ENCODE results near the gene SSTR4. TPM values are rescaled to one million over a fixed set of nuclear protein-coding genes. Genes with fewer than 3 reads are reported as not detected.

Gene SSTR4
- total RNA-seq, 1 experiment from 2014 or later = not detected

DNA sequence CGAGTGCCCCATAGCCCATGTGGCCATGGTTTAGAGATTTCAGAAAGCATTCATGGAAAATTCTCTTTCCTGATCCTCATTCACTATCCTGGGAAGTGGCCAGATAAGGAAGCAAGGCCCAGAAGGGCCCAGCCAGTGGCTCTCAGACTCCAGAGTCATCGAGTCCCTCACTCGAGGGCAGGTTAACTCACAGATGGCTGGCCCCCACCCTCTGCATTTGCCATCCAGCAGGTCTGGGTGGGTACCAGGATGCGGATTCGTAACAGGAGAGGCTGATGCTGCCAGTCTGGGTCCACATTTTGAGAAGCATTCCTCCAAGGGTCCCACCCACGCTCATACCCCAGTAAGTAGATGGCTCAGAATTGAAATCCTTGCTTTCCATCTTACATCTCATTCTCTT is 3.8 kb upstream of the SSTR4 start:
- H3K9me2 ChIP-seq (ENCODE audit: insufficient read depth) = no peaks in the 10 kb centered on the region
- CTCF ChIA-PET = no interaction called here
- DNase-seq (ENCODE audit: low read depth, low spot score) (no peak), ATAC-seq (no peak)
- H3K4me3 ChIP-seq (replicated peaks in 1 of 2; ENCODE audit: low read depth in 1 of 2, low read length in 2 of 2) = no peak overlapping the region
- H3K27ac ChIP-seq (ENCODE audit: low read depth, low read length) = no peak overlapping the region
- no TSS peak for BruUV-seq (replicated peaks)
- no peaks in the 10 kb centered on the region for H3K9me3 ChIP-seq (ENCODE audit: control insufficient read depth in 1 of 2, insufficient read depth in 1 of 2, low read depth in 1 of 2, low read length in 2 of 2)
- TF ChIP-seq EZH2 (IDR thresholded peaks at IDR 0.05) (no peak), EZH2phosphoT487 (IDR thresholded peaks at IDR 0.05; ENCODE audit: borderline replicate concordance) (no peak), SIN3A (IDR thresholded peaks at IDR 0.05; ENCODE audit: low read depth) (no peak), POLR2A (IDR thresholded peaks at IDR 0.05; ENCODE audit: borderline replicate concordance, extremely low read depth, insufficient read depth, insufficient read length) (no peak), RAD21 (IDR thresholded peaks at IDR 0.05; ENCODE audit: low read depth) (no peak), CEBPB (IDR thresholded peaks at IDR 0.05; ENCODE audit: low read depth) (no peak), YY1 (IDR thresholded peaks at IDR 0.05; ENCODE audit: extremely low read depth, insufficient replicate concordance, low read depth, low read length) (no peak)
- TF ChIP-seq, protein P1, sequence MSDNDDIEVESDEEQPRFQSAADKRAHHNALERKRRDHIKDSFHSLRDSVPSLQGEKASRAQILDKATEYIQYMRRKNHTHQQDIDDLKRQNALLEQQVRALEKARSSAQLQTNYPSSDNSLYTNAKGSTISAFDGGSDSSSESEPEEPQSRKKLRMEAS (IDR thresholded peaks at IDR 0.05) = no peak
- TF ChIP-seq, protein P2, sequence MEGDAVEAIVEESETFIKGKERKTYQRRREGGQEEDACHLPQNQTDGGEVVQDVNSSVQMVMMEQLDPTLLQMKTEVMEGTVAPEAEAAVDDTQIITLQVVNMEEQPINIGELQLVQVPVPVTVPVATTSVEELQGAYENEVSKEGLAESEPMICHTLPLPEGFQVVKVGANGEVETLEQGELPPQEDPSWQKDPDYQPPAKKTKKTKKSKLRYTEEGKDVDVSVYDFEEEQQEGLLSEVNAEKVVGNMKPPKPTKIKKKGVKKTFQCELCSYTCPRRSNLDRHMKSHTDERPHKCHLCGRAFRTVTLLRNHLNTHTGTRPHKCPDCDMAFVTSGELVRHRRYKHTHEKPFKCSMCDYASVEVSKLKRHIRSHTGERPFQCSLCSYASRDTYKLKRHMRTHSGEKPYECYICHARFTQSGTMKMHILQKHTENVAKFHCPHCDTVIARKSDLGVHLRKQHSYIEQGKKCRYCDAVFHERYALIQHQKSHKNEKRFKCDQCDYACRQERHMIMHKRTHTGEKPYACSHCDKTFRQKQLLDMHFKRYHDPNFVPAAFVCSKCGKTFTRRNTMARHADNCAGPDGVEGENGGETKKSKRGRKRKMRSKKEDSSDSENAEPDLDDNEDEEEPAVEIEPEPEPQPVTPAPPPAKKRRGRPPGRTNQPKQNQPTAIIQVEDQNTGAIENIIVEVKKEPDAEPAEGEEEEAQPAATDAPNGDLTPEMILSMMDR (IDR thresholded peaks at IDR 0.05 in 2 of 3, conservative IDR thresholded peaks at IDR 0.05 in 1 of 3; ENCODE audit: borderline replicate concordance in 1 of 3, insufficient read depth in 1 of 3, low read depth in 2 of 3, low read length in 2 of 3) = no peak
- TF ChIP-seq, protein P3, sequence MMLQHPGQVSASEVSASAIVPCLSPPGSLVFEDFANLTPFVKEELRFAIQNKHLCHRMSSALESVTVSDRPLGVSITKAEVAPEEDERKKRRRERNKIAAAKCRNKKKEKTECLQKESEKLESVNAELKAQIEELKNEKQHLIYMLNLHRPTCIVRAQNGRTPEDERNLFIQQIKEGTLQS (IDR thresholded peaks at IDR 0.05) = no peak
- H3K79me2 ChIP-seq (ENCODE audit: insufficient read depth, low read length) = no peaks in the 10 kb centered on the region
- H2AFZ ChIP-seq (ENCODE audit: low read depth, low read length, poor library complexity, severe bottlenecking) = no peak overlapping the region
- H3K27me3 ChIP-seq (ENCODE audit: insufficient read depth, low read length) = peaks cover 21% of the 10 kb centered on the region; the same call in 1 of the 2 replicates
- POLR2A ChIA-PET = no interaction called here
- H3K9ac ChIP-seq (ENCODE audit: low read length) = no peak overlapping the region
- no peak overlapping the region for H3K4me2 ChIP-seq (ENCODE audit: low read length)
- H3K36me3 ChIP-seq (ENCODE audit: control insufficient read depth in 1 of 2, insufficient read depth in 2 of 2, low read length in 2 of 2) = no peaks in the 10 kb centered on the region
- intact Hi-C loops (cut with micrococcal nuclease) = no loop called here
- H3K4me1 ChIP-seq (ENCODE audit: control insufficient read depth in 1 of 2, insufficient read depth in 2 of 2, low read length in 2 of 2) = no peaks in the 10 kb centered on the region
- RAD21 ChIA-PET (ENCODE audit: low non-redundant PET in 1 of 2, low total read pairs in 2 of 2, uncharacterized antibody in 2 of 2, unreplicated experiment in 2 of 2) = no interaction called here
- H4K20me1 ChIP-seq (ENCODE audit: insufficient read depth) = no peaks in the 10 kb centered on the region

Measured in HCT116 (cell line).